Endothelial cell of umbilical vein (primary cell): ENCODE measurements around the gene STC2. TPM values are rescaled to one million over a fixed set of nuclear protein-coding genes. Genes with fewer than 3 reads are reported as not detected.

Experiments
- BruUV-seq: library from RNA; stranded (reverse); fragments of 400-500 nt; replicated peaks from 2 replicates; lab custom pipeline; 2021; lab: Mats Ljungman, UMichigan
- CTCF ChIA-PET: fragments of 300-600, 350-600 bp; sonication (Branson Sonifier 250); formaldehyde crosslinking; loops from one replicate; lab custom pipeline; 2021; ENCODE audit warnings: antibody characterized with exemption, inconsistent platforms; lab: Charles Lee
- POLR2A ChIA-PET: fragments of 300-600, 350-600 bp; sonication (Branson Sonifier 250); formaldehyde crosslinking; loops from one replicate; lab custom pipeline; 2021; ENCODE audit warnings: antibody characterized with exemption, inconsistent platforms; lab: Charles Lee
- DNase-seq: peaks from one replicate; pipeline ENCODE4 v3.0.0-alpha.2; 2011; ENCODE audit warnings: low read depth, low spot score
- FAIRE-seq: peaks from 2 replicates; lab custom pipeline; 2011; peaks lifted over from hg19 to GRCh38; lab: Jason Lieb, UNC
- H2AFZ ChIP-seq: 2 replicates; pipeline ENCODE4 v1.6.0; 2012; ENCODE audit warnings: low read depth, low read length, control low read depth, inconsistent platforms
- H3K27ac ChIP-seq: 2 replicates; pipeline ENCODE4 v1.5.1; 2011; ENCODE audit warnings: low read depth, mild to moderate bottlenecking, control low read depth, low read length, moderate library complexity; ENCODE audit not compliant: insufficient read depth
- H3K27me3 ChIP-seq, 2 experiments: 2 replicates each; pipeline versions ENCODE4 v1.6.0 to v1.6.1; 2011; ENCODE audit warnings: low read length in 2 of 2, mixed read lengths in 1 of 2; ENCODE audit not compliant: control insufficient read depth in 2 of 2, insufficient read depth in 2 of 2
- H3K36me3 ChIP-seq, 2 experiments: 2 replicates in 1 of 2; 3 replicates in 1 of 2; pipeline ENCODE4 v1.5.1; 2011; ENCODE audit warnings: low read length in 2 of 2, mild to moderate bottlenecking in 1 of 2, moderate library complexity in 1 of 2; ENCODE audit not compliant: control insufficient read depth in 2 of 2, insufficient read depth in 2 of 2; ENCODE audit errors: extremely low read depth in 1 of 2
- H3K4me1 ChIP-seq: 3 replicates; pipeline ENCODE4 v1.5.1; 2011; ENCODE audit warnings: mild to moderate bottlenecking, low read length; ENCODE audit not compliant: control insufficient read depth, insufficient read depth; ENCODE audit errors: extremely low read depth
- H3K4me2 ChIP-seq: 2 replicates; pipeline ENCODE4 v1.6.1; 2011; ENCODE audit warnings: low read length, control low read depth, mixed read lengths; ENCODE audit not compliant: insufficient read depth
- H3K4me3 ChIP-seq, 3 experiments: fragments of 200-600 bp in 1 of 3; sonication (generic), shearing (Covaris generic) in 1 of 3; replicated peaks in 1 of 3; 2 replicates each; pipeline ENCODE4 v1.5.1; 2011 to 2016; ENCODE audit warnings: control low read depth in 3 of 3, low read length in 3 of 3, mild to moderate bottlenecking in 2 of 3, inconsistent platforms in 1 of 3, low read depth in 1 of 3, moderate library complexity in 1 of 3; ENCODE audit not compliant: insufficient read depth in 1 of 3
- H3K79me2 ChIP-seq: 2 replicates; pipeline ENCODE4 v1.6.0; 2012; ENCODE audit warnings: low read length, inconsistent platforms; ENCODE audit not compliant: control insufficient read depth, insufficient read depth
- H3K9ac ChIP-seq: replicated peaks from 2 replicates; pipeline ENCODE3; 2011; ENCODE audit warnings: low read length, control low read depth; ENCODE audit not compliant: insufficient read depth; ENCODE audit errors: extremely low read depth
- H3K9me1 ChIP-seq: replicated peaks from 3 replicates; pipeline ENCODE4 v1.6.0; 2011; ENCODE audit warnings: mild to moderate bottlenecking, low read length; ENCODE audit not compliant: control insufficient read depth, insufficient read depth; ENCODE audit errors: extremely low read depth
- H3K9me3 ChIP-seq: replicated peaks from 2 replicates; pipeline ENCODE4 v1.5.1; 2012; ENCODE audit warnings: low read length, inconsistent platforms; ENCODE audit not compliant: control insufficient read depth, insufficient read depth
- H4K20me1 ChIP-seq: replicated peaks from 2 replicates; pipeline ENCODE3; 2011; ENCODE audit warnings: mild to moderate bottlenecking, low read length; ENCODE audit not compliant: control insufficient read depth, insufficient read depth; ENCODE audit errors: extremely low read depth
- EZH2 ChIP-seq: IDR thresholded peaks from 2 replicates; pipeline ENCODE4 v1.6.1; 2012; ENCODE audit warnings: borderline replicate concordance, low read depth, mild to moderate bottlenecking, moderate library complexity, low read length, inconsistent platforms; ENCODE audit not compliant: severe bottlenecking
- FOS ChIP-seq: IDR thresholded peaks from 2 replicates; pipeline ENCODE4 v1.6.1; 2011; ENCODE audit warnings: mild to moderate bottlenecking, low read length, moderate library complexity, borderline replicate concordance; ENCODE audit not compliant: insufficient read depth
- GATA2 ChIP-seq: IDR thresholded peaks from 2 replicates; pipeline ENCODE4 v1.7.0; 2011; ENCODE audit warnings: low read depth, mild to moderate bottlenecking, moderate library complexity, mixed read lengths, low read length; ENCODE audit not compliant: insufficient read length, insufficient read depth
- JUN ChIP-seq: IDR thresholded peaks from 2 replicates; pipeline ENCODE4 v1.6.1; 2011; ENCODE audit warnings: borderline replicate concordance, low read depth; ENCODE audit not compliant: insufficient read length, insufficient read depth
- MYC ChIP-seq: IDR thresholded peaks from one replicate; pipeline ENCODE4 v1.6.1; 2011; ENCODE audit warnings: mild to moderate bottlenecking, low read depth, low read length
- POLR2A ChIP-seq: IDR thresholded peaks from 2 replicates; pipeline ENCODE4 v1.6.1; 2012; ENCODE audit warnings: low read depth, mild to moderate bottlenecking, control low read depth, low read length
- POLR2AphosphoS5 ChIP-seq: IDR thresholded peaks from 2 replicates; pipeline ENCODE4 v1.6.1; 2012; ENCODE audit warnings: low read depth, mild to moderate bottlenecking, control low read depth, low read length, moderate library complexity; ENCODE audit not compliant: insufficient read depth
- dilution Hi-C: fragments of 300-500 bp; cut with MboI; formaldehyde crosslinking; loops from one replicate; pipeline ENCODE4 v1.15.0; 2019; ENCODE audit warnings: low sequenced_read_pairs; ENCODE audit not compliant: extremely low pct_ligation_motif_present
- intact Hi-C: fragments of 100-400 bp; cut with micrococcal nuclease; formaldehyde crosslinking; loops from one replicate; pipeline ENCODE4 v1.10.0; 2022
- polyA plus RNA-seq, 4 experiments: library from polyadenylated mRNA; depleted of rRNA in 3 of 4; stranded (reverse) in 3 of 4; unstranded in 1 of 4; fragments of >200 nt; gene quantifications; 2 replicates each; pipeline versions ENCODE4 v1.2.1 to v1.2.3, GENCODE V29; 2011 to 2012; ENCODE audit warnings: missing spikeins in 1 of 4
- total RNA-seq: library from RNA; stranded (reverse); gene quantifications from 2 replicates; pipeline ENCODE4 v1.2.3, GENCODE V29; 2021
- TF ChIP-seq, protein P1 (sequence below): IDR thresholded peaks from 2 replicates; pipeline ENCODE4 v1.6.1; 2011; ENCODE audit not compliant: insufficient read depth, insufficient read length
- TF ChIP-seq, protein P2 (sequence below), 2 donors: IDR thresholded peaks; 1 replicate in 1 of 2; 2 replicates in 1 of 2; pipeline ENCODE4 v1.5.1; 2011; ENCODE audit warnings: low read length in 2 of 2, mild to moderate bottlenecking in 2 of 2, moderate library complexity in 2 of 2, control low read depth in 1 of 2, inconsistent platforms in 1 of 2, low read depth in 1 of 2; ENCODE audit not compliant: insufficient read depth in 1 of 2; ENCODE audit errors: extremely low read depth in 1 of 2

STC2 gene
- total and polyA plus RNA-seq, 2 donors (not counting 3 experiments of a cell fraction or from before 2014, with no cell fraction given) = 19.0 to 26.9 TPM

DNA sequence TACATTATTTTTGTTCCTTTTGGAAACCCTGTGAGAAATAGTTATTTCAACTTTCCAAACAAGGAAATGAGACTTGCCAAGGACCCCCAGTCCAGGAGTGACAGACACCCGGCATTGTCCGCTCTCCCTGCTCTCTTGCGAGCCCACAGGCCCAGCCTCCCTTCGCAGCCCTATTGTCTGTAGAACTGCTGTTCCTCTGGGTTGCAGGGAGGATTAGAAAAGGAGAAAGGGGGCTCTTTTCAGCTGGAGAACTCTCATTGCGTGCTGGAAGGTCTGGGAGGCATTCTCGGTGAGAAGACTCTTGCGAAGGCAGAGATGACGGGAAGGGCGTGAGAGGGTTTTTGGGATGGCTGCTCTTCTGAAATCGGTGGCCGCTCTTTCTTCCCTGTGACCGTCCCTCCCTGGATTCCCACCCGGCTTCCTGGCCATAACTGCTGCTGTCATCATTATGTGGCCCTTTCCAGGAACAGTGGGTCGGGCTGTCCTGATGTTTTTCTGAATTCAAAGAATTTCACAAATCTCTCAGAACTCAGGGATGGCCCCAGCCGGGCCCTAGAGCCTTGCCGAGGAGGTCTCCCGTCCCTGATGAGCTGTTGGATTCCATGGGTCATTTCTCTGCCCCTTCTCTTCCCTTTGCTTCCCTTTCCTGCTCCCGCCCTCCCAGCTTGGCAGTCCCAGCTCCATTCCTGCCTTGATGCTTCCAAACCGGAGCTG lies 29.8 kb downstream of the STC2 start:
- no peak overlapping the region for H2AFZ ChIP-seq
- FAIRE-seq = no peak
- no peak overlapping the region for H3K27ac ChIP-seq
- no peak overlapping the region for H3K9ac ChIP-seq
- H3K79me2 ChIP-seq = no peaks in the 10 kb centered on the region
- CTCF ChIA-PET = interaction anchor here (0.6 to 10.0 kb wide), 6 partner anchors 20 to 592 kb away, joined by 3 to 428 read pairs (median 8); partner anchors contain the start of gene STC2
- no peaks in the 10 kb centered on the region for H3K27me3 ChIP-seq
- intact Hi-C loops (no loop called here), dilution Hi-C loops (no loop called here)
- no peak overlapping the region for H3K4me3 ChIP-seq
- no peaks in the 10 kb centered on the region for H3K9me3 ChIP-seq
- no TSS peak for BruUV-seq
- H4K20me1 ChIP-seq = no peaks in the 10 kb centered on the region
- no peaks in the 10 kb centered on the region for H3K36me3 ChIP-seq
- no peak for TF ChIP-seq FOS
- no peak for DNase-seq
- POLR2A ChIA-PET = no interaction called here
- H3K4me2 ChIP-seq = no peak overlapping the region
- H3K4me1 ChIP-seq = peaks cover 21% of the 10 kb centered on the region
- no peaks in the 10 kb centered on the region for H3K9me1 ChIP-seq

DNA sequence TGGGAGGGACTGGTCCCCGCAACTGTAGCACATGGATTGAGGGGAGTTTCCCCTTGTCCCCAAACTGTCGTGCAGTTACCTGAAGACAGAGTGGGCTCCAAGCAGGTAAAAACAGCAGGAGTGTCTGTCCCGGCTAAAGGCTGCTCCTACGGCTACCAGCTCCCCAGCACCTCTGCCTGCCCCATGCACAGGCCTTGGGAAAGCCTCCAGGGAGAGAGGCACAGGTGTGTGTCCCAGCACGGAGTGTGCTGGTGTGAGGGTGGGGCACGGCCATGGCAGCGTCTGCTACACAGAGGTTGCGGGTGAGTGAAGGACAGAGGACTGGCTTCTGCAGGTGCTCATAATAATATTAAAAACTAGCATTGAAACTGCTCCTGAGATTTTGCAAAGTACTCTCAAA lies 30.4 kb downstream of the STC2 start:
- ChIA-PET POLR2A (no interaction called here), CTCF (interaction anchor here (1.9 to 10.0 kb wide), 2 partner anchors 32 to 275 kb away, joined by 13 to 428 read pairs; partner anchors contain the start of gene STC2)
- Histone ChIP-seq H3K27me3 (no peaks in the 10 kb centered on the region), H3K9me1 (no peaks in the 10 kb centered on the region), H3K4me1 (peaks cover 21% of the 10 kb centered on the region), H3K4me3 (no peak overlapping the region), H4K20me1 (no peaks in the 10 kb centered on the region), H3K4me2 (no peak overlapping the region), H3K9me3 (no peaks in the 10 kb centered on the region), H3K27ac (no peak overlapping the region), H3K79me2 (no peaks in the 10 kb centered on the region), H2AFZ (no peak overlapping the region), H3K9ac (no peak overlapping the region), H3K36me3 (no peaks in the 10 kb centered on the region)
- intact Hi-C loops = no loop called here
- DNase-seq (no peak), FAIRE-seq (no peak)
- dilution Hi-C loops = no loop called here
- TF ChIP-seq POLR2AphosphoS5 (no peak), GATA2 (no peak), POLR2A (no peak), FOS (no peak), MYC (no peak), EZH2 (no peak), JUN (no peak)
- TF ChIP-seq, protein P1, sequence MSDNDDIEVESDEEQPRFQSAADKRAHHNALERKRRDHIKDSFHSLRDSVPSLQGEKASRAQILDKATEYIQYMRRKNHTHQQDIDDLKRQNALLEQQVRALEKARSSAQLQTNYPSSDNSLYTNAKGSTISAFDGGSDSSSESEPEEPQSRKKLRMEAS = no peak
- TF ChIP-seq, protein P2, sequence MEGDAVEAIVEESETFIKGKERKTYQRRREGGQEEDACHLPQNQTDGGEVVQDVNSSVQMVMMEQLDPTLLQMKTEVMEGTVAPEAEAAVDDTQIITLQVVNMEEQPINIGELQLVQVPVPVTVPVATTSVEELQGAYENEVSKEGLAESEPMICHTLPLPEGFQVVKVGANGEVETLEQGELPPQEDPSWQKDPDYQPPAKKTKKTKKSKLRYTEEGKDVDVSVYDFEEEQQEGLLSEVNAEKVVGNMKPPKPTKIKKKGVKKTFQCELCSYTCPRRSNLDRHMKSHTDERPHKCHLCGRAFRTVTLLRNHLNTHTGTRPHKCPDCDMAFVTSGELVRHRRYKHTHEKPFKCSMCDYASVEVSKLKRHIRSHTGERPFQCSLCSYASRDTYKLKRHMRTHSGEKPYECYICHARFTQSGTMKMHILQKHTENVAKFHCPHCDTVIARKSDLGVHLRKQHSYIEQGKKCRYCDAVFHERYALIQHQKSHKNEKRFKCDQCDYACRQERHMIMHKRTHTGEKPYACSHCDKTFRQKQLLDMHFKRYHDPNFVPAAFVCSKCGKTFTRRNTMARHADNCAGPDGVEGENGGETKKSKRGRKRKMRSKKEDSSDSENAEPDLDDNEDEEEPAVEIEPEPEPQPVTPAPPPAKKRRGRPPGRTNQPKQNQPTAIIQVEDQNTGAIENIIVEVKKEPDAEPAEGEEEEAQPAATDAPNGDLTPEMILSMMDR (IDR thresholded peaks at IDR 0.05; ENCODE audit: extremely low read depth in 1 of 2, insufficient read depth in 1 of 2, low read depth in 1 of 2, low read length in 2 of 2) = no peak
- no TSS peak for BruUV-seq
